Fibroblast of villous mesenchyme (primary cell): ENCODE results near the gene PID1. TPM values are rescaled to one million over a fixed set of nuclear protein-coding genes. Genes with fewer than 3 reads are reported as not detected.

Experiments used
- DNase-seq: peaks from one replicate; pipeline ENCODE4 v3.0.0-alpha.2; 2010; ENCODE audit warnings: low read depth
- H3K4me3 ChIP-seq: 2 replicates; pipeline ENCODE4 v1.5.1; 2011; ENCODE audit warnings: low read depth, mild to moderate bottlenecking, low read length
- CTCF ChIP-seq: IDR thresholded peaks from 2 replicates; pipeline ENCODE4 v1.5.1; 2012; ENCODE audit warnings: low read depth, mild to moderate bottlenecking, low read length; ENCODE audit not compliant: insufficient read depth
- total RNA-seq: library from RNA; depleted of rRNA; stranded (reverse); fragments of >200 nt; gene quantifications from 2 replicates; pipeline ENCODE4 v1.2.3, GENCODE V29; 2012

PID1 gene
- total RNA-seq, 1 donor: 12.1 TPM

- H3K4me3 ChIP-seq: no peak overlapping the region
- DNase-seq: no peak
- TF ChIP-seq CTCF: peak; percentile 19
Measured at GRCh38 chr2:229267080-229267479, 4.0 kb downstream of the PID1 start.

GRCh38 chr2:229265727-229266126 is 5.4 kb downstream of the PID1 start:
- TF ChIP-seq CTCF: no peak
- no peak overlapping the region for H3K4me3 ChIP-seq
- peak; percentile 44 for DNase-seq

- no peak for TF ChIP-seq CTCF
- H3K4me3 ChIP-seq: no peak overlapping the region
- no peak for DNase-seq
Measured at GRCh38 chr2:229261599-229261998, 9.5 kb downstream of the PID1 start.

- DNase-seq: no peak
- H3K4me3 ChIP-seq: no peak overlapping the region
- TF ChIP-seq CTCF: no peak
Measured at GRCh38 chr2:229261076-229261475, 10.0 kb downstream of the PID1 start.

GRCh38 chr2:229257985-229258384 is 13.1 kb downstream of the PID1 start:
- H3K4me3 ChIP-seq: no peak overlapping the region
- no peak for TF ChIP-seq CTCF
- DNase-seq: no peak

- no peak overlapping the region for H3K4me3 ChIP-seq
- TF ChIP-seq CTCF: no peak
- DNase-seq: no peak
Measured at GRCh38 chr2:229256376-229256775, 14.7 kb downstream of the PID1 start.

GRCh38 chr2:229254206-229254605 is 16.9 kb downstream of the PID1 start:
- no peak for TF ChIP-seq CTCF
- H3K4me3 ChIP-seq: no peak overlapping the region
- peak; percentile 81 for DNase-seq
